Choroid plexus epithelial cell (primary cell): Measurements from ENCODE around the gene PGC.
A peak's percentile ranks its signal among the peaks of the same experiment; 100 is the strongest.

ENCODE experiments used
- DNase-seq: peaks from one replicate; pipeline ENCODE4 v3.0.0-alpha.2; 2010; ENCODE audit warnings: low read depth
- H3K4me3 ChIP-seq: 2 replicates; pipeline ENCODE4 v1.5.1; 2011; ENCODE audit warnings: low read depth, mild to moderate bottlenecking, control low read depth, low read length, moderate library complexity
- CTCF ChIP-seq: conservative IDR thresholded peaks from 2 replicates; pipeline ENCODE4 v1.5.1; 2011; ENCODE audit warnings: low read depth, mild to moderate bottlenecking, control low read depth, inconsistent platforms, low read length, moderate library complexity

Gene PGC

GRCh38 chr6:41747256-41748101 is at the start of gene PGC:
Gene PGC, minus strand, starts transcription at chr6:41747397. Its CDS starts 63 bp downstream, at chr6:41747334.
- no peak for DNase-seq
- no peak for TF ChIP-seq CTCF
- H3K4me3 ChIP-seq = no peak within 1 kb of the TSS

GRCh38 chr6:41796474-41796873 is 49.3 kb upstream of the PGC start:
- no peak overlapping the region for H3K4me3 ChIP-seq
- TF ChIP-seq CTCF = no peak
- DNase-seq = no peak

GRCh38 chr6:41791984-41792383 is 44.8 kb upstream of the PGC start:
- no peak overlapping the region for H3K4me3 ChIP-seq
- DNase-seq = no peak
- no peak for TF ChIP-seq CTCF

GRCh38 chr6:41791305-41791704 is 44.1 kb upstream of the PGC start:
- H3K4me3 ChIP-seq = no peak overlapping the region
- no peak for TF ChIP-seq CTCF
- no peak for DNase-seq

- H3K4me3 ChIP-seq = no peak overlapping the region
- TF ChIP-seq CTCF = no peak
- no peak for DNase-seq
Observed at GRCh38 chr6:41790045-41790444, 42.8 kb upstream of the PGC start.

GRCh38 chr6:41789390-41789724 is 42.2 kb upstream of the PGC start:
- no peak overlapping the region for H3K4me3 ChIP-seq
- TF ChIP-seq CTCF = no peak
- no peak for DNase-seq

GRCh38 chr6:41787219-41787917 is 40.2 kb upstream of the PGC start, which contains the start of gene TOMM6:
Gene TOMM6, plus strand, starts transcription at chr6:41787694. Its CDS starts 4 bp downstream, at chr6:41787698.
- TF ChIP-seq CTCF = peak; percentile 77
- H3K4me3 ChIP-seq = peak within 1 kb of the TSS; percentile 99
- peak; percentile 97 for DNase-seq
